SJSA1 (cell line): ENCODE data around the gene FAM149A. TPM values are rescaled to one million over a fixed set of nuclear protein-coding genes. Genes with fewer than 3 reads are reported as not detected.

Experiments
- DNase-seq, 2 experiments: peaks; one replicate each; pipeline ENCODE4 v3.0.0-alpha.2; 2015 to 2020; ENCODE audit warnings: low spot score in 2 of 2, low read depth in 1 of 2
- H3K27ac ChIP-seq: fragments of 250-450 bp; sonication (Bioruptor Pico); 2 replicates; pipeline ENCODE4 v1.5.1; 2020; ENCODE audit warnings: mild to moderate bottlenecking, moderate library complexity
- H3K27me3 ChIP-seq: fragments of 250-450 bp; sonication (Bioruptor Pico); replicated peaks from 2 replicates; pipeline ENCODE4 v1.5.1; 2020; ENCODE audit warnings: mild to moderate bottlenecking, moderate library complexity
- H3K36me3 ChIP-seq: fragments of 250-450 bp; sonication (Bioruptor Pico); 2 replicates; pipeline ENCODE4 v1.5.1; 2020; ENCODE audit warnings: mild to moderate bottlenecking
- H3K4me1 ChIP-seq: fragments of 250-450 bp; sonication (Bioruptor Pico); replicated peaks from 2 replicates; pipeline ENCODE4 v1.6.1; 2021; ENCODE audit warnings: mild to moderate bottlenecking
- H3K4me3 ChIP-seq: fragments of 250-450 bp; sonication (Bioruptor Pico); 2 replicates; pipeline ENCODE4 v1.5.1; 2020; ENCODE audit warnings: mild to moderate bottlenecking
- H3K9me3 ChIP-seq: fragments of 250-450 bp; sonication (Bioruptor Pico); replicated peaks from 2 replicates; pipeline ENCODE4 v1.5.1; 2020; ENCODE audit warnings: mild to moderate bottlenecking
- total RNA-seq: library from RNA; depleted of rRNA; stranded (reverse); fragments of >200 nt; shearing (Covaris generic); gene quantifications from 2 replicates; pipeline ENCODE4 v1.2.3, GENCODE V29; 2014

The FAM149A gene
- total RNA-seq, 1 experiment from 2014 or later, result 0.42 TPM

GRCh38 chr4:186189656-186190055 is 85.2 kb downstream of the FAM149A start:
- Histone ChIP-seq H3K27ac (no peak overlapping the region), H3K9me3 (0 out of 2 replicates have a peak, but pooled peaks cover 3% of the 10 kb centered on the region), H3K4me1 (peaks cover 13% of the 10 kb centered on the region), H3K36me3 (peaks cover 8% of the 10 kb centered on the region; the same call in 1 of the 2 replicates), H3K27me3 (no peaks in the 10 kb centered on the region), H3K4me3 (no peak overlapping the region)
- DNase-seq, result no peak

- 0 out of 2 replicates have a peak, but pooled peaks cover 3% of the 10 kb centered on the region for H3K9me3 ChIP-seq
- DNase-seq, result peak in 1 of 2 experiments; percentile 52
- H3K27me3 ChIP-seq, result no peaks in the 10 kb centered on the region
- H3K27ac ChIP-seq, result peak overlapping the region; percentile 71
- H3K4me3 ChIP-seq, result peak overlapping the region; percentile 86
- H3K36me3 ChIP-seq, result peaks cover 8% of the 10 kb centered on the region; the same call in 1 of the 2 replicates
- peaks cover 13% of the 10 kb centered on the region for H3K4me1 ChIP-seq
Observed at GRCh38 chr4:186190581-186191199, 86.2 kb downstream of the FAM149A start.

DNA sequence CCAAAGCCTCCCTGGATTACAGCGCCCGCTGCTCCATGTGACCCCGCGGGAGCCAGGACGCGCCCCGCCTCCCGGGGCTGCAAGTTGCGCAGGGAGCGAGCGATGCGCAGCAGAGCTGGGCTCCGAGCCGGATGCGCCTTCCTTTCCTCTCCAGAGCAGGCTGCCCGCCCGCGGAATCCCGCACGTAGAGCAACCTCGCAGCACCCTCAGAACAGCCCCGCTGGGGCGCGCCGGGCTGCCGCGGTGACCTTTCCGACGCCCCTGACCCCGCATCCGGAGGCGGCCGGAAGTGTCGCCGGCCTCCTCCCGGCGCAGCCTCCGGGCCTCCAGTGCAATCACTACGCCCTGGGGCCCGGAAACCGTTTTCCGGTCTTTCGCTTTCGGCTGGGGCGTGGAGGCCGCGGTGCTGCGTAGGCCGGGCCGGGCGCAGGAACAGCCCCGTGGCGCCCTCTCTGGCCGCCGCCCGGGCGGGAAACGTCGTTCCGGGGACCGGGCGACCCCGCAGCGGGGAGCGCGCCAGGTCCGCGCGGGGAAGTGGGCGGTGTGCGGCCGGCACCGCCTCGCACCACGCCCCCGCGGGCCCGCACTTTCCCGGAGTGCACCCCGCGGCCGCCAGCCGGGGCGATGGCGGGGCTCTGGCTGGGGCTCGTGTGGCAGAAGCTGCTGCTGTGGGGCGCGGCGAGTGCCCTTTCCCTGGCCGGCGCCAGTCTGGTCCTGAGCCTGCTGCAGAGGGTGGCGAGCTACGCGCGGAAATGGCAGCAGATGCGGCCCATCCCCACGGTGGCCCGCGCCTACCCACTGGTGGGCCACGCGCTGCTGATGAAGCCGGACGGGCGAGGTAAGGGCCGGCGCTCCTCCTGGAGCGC is 86.9 kb downstream of the FAM149A start, which contains the start of gene CYP4V2:
Gene CYP4V2, plus strand, starts transcription at position 368 of the 866 bp plus-strand sequence. Its CDS starts 257 bp downstream, at position 625.
- Histone ChIP-seq H3K4me1 (peaks cover 13% of the 10 kb centered on the region), H3K27ac (peak within 1 kb of the TSS; percentile 71), H3K27me3 (no peaks in the 10 kb centered on the region), H3K36me3 (peaks cover 8% of the 10 kb centered on the region; the same call in 1 of the 2 replicates), H3K4me3 (peak within 1 kb of the TSS; percentile 86), H3K9me3 (0 out of 2 replicates have a peak, but pooled peaks cover 3% of the 10 kb centered on the region)
- DNase-seq, result peak; percentile 77 to 87

- Histone ChIP-seq H3K27me3 (no peaks in the 10 kb centered on the region), H3K36me3 (peaks cover 8% of the 10 kb centered on the region; the same call in 1 of the 2 replicates), H3K27ac (peak overlapping the region; percentile 71), H3K4me3 (peak overlapping the region; percentile 86), H3K9me3 (0 out of 2 replicates have a peak, but pooled peaks cover 3% of the 10 kb centered on the region), H3K4me1 (peaks cover 13% of the 10 kb centered on the region)
- no peak for DNase-seq
Observed at GRCh38 chr4:186192066-186192612, 87.6 kb downstream of the FAM149A start.

DNA sequence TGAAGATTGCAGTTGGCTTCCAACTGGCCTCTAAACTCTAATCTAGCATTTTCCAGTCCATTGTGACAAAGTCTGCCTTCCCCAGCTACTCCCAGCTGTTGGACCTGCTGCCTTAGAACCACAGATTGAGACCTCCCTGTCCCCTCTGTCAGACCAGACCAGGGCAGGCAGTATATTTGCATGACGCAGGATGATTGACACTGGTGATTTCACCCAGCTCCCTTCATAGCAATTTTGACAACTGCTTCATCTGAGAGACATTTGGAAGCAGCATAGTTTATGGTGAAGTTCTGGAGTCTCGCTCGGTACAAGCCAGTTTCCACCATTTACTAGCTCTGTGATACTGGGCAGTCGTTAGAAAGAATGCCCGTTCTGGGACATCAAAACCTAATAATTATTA is 89.3 kb downstream of the FAM149A start:
- Histone ChIP-seq H3K27me3 (no peaks in the 10 kb centered on the region), H3K4me1 (peaks cover 13% of the 10 kb centered on the region), H3K9me3 (0 out of 2 replicates have a peak, but pooled peaks cover 3% of the 10 kb centered on the region), H3K4me3 (no peak overlapping the region), H3K27ac (no peak overlapping the region), H3K36me3 (peaks cover 8% of the 10 kb centered on the region; the same call in 1 of the 2 replicates)
- no peak for DNase-seq

- H3K27ac ChIP-seq, result no peak overlapping the region
- H3K27me3 ChIP-seq, result no peaks in the 10 kb centered on the region
- H3K4me3 ChIP-seq, result no peak overlapping the region
- no peak for DNase-seq
- peaks cover 8% of the 10 kb centered on the region; the same call in 1 of the 2 replicates for H3K36me3 ChIP-seq
- peaks cover 7% of the 10 kb centered on the region for H3K4me1 ChIP-seq
- 0 out of 2 replicates have a peak, but pooled peaks cover 3% of the 10 kb centered on the region for H3K9me3 ChIP-seq
Observed at GRCh38 chr4:186196063-186196462, 91.6 kb downstream of the FAM149A start.

GRCh38 chr4:186200516-186200915 is 96.0 kb downstream of the FAM149A start:
- no peaks in the 10 kb centered on the region for H3K36me3 ChIP-seq

GRCh38 chr4:186201010-186201409 is 96.5 kb downstream of the FAM149A start:
- DNase-seq, result no peak
- H3K4me3 ChIP-seq, result no peak overlapping the region
- no peaks in the 10 kb centered on the region for H3K9me3 ChIP-seq
- no peaks in the 10 kb centered on the region for H3K4me1 ChIP-seq
- no peak overlapping the region for H3K27ac ChIP-seq
- H3K36me3 ChIP-seq, result no peaks in the 10 kb centered on the region
- no peaks in the 10 kb centered on the region for H3K27me3 ChIP-seq

More at GRCh38 chr4:186200516-186200915, 96.0 kb downstream of the FAM149A start:
- no peaks in the 10 kb centered on the region for H3K4me1 ChIP-seq
- no peak overlapping the region for H3K27ac ChIP-seq
- no peak for DNase-seq
- H3K27me3 ChIP-seq, result no peaks in the 10 kb centered on the region
- H3K9me3 ChIP-seq, result no peaks in the 10 kb centered on the region
- H3K4me3 ChIP-seq, result no peak overlapping the region

GRCh38 chr4:186201535-186202230 is 97.2 kb downstream of the FAM149A start:
- no peaks in the 10 kb centered on the region for H3K36me3 ChIP-seq
- H3K4me1 ChIP-seq, result no peaks in the 10 kb centered on the region
- H3K4me3 ChIP-seq, result no peak overlapping the region
- no peaks in the 10 kb centered on the region for H3K9me3 ChIP-seq
- H3K27ac ChIP-seq, result no peak overlapping the region
- peak; percentile 7 to 50 for DNase-seq
- H3K27me3 ChIP-seq, result no peaks in the 10 kb centered on the region

GRCh38 chr4:186202490-186203140 is 98.1 kb downstream of the FAM149A start:
- no peaks in the 10 kb centered on the region for H3K36me3 ChIP-seq
- no peak overlapping the region for H3K4me3 ChIP-seq
- no peak overlapping the region for H3K27ac ChIP-seq
- H3K27me3 ChIP-seq, result 0 out of 2 replicates have a peak, but pooled peaks cover under 1% of the 10 kb centered on the region
- no peaks in the 10 kb centered on the region for H3K4me1 ChIP-seq
- no peak for DNase-seq
- H3K9me3 ChIP-seq, result no peaks in the 10 kb centered on the region

DNA sequence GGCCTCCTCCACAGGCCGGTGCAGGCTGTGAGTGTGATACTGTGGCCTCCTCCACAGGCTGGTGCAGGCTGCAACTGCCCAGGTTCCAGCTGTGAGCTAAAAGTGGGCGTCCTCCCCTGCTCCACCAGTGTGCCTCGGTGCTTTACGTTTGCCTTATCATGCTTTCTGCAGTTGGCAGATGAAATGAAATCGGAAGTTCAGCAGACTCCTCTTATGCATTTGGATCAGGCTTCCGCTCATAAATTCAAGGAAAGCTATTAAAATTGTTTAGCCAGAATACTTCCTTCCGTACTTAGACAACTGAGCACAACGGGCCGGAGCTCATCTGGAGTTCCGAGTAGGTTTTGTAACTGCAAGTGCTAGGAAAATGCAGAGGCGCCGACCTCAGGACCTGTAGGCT is 98.9 kb downstream of the FAM149A start:
- Histone ChIP-seq H3K4me1 (no peaks in the 10 kb centered on the region), H3K36me3 (no peaks in the 10 kb centered on the region), H3K9me3 (no peaks in the 10 kb centered on the region), H3K27me3 (0 out of 2 replicates have a peak, but pooled peaks cover 2% of the 10 kb centered on the region), H3K4me3 (no peak overlapping the region), H3K27ac (no peak overlapping the region)
- DNase-seq, result no peak

DNA sequence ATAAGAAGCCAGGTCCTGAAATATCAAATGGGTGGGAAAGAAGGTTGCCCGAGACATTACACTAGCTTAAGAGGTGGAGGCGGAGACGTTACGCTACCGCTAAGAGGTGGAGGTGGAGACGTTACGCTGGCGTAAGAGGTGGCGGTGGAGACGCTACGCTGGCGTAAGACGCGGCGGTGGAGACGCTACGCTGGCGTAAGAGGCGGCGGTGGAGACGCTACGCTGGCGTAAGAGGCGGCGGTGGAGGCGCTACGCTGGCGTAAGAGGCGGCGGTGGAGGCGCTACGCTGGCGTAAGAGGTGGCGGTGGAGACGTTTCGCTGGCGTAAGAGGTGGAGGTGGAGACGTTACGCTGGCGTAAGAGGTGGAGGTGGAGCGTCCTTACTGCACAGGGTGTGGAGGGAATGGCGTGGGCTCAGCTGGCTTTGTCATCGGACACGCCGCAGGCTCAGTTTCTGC is 99.6 kb downstream of the FAM149A start:
- DNase-seq, result no peak
- H3K4me1 ChIP-seq, result no peaks in the 10 kb centered on the region
- H3K4me3 ChIP-seq, result no peak overlapping the region
- H3K9me3 ChIP-seq, result no peaks in the 10 kb centered on the region
- no peak overlapping the region for H3K27ac ChIP-seq
- 0 out of 2 replicates have a peak, but pooled peaks cover 2% of the 10 kb centered on the region for H3K27me3 ChIP-seq
- H3K36me3 ChIP-seq, result no peaks in the 10 kb centered on the region
